AG09319 (cell line): Measurements from ENCODE around the gene TMEM181.

Source experiments
- DNase-seq: peaks from one replicate; pipeline ENCODE4 v3.0.0-alpha.2; 2010; ENCODE audit warnings: low read depth; ENCODE audit errors: extremely low read depth
- CTCF ChIP-seq: IDR thresholded peaks from 2 replicates; pipeline ENCODE4 v1.5.1; 2011; ENCODE audit warnings: low read depth, mild to moderate bottlenecking, inconsistent platforms, low read length, moderate library complexity

The TMEM181 gene

GRCh38 chr6:158528826-158529225, 31.1 kb upstream of the TMEM181 start:
- TF ChIP-seq CTCF = no peak
- DNase-seq = no peak

GRCh38 chr6:158529629-158530028, 30.3 kb upstream of the TMEM181 start:
- no peak for TF ChIP-seq CTCF
- DNase-seq = no peak

- TF ChIP-seq CTCF = no peak
- no peak for DNase-seq
Measured at GRCh38 chr6:158531566-158531965, 28.3 kb upstream of the TMEM181 start.

- no peak for TF ChIP-seq CTCF
- DNase-seq = no peak
Measured at GRCh38 chr6:158531970-158532369, 27.9 kb upstream of the TMEM181 start.

GRCh38 chr6:158536084-158536890, 23.6 kb upstream of the TMEM181 start:
- no peak for DNase-seq

GRCh38 chr6:158536891-158537798, 22.7 kb upstream of the TMEM181 start:
- no peak for TF ChIP-seq CTCF
- no peak for DNase-seq

More at GRCh38 chr6:158536084-158536890, 23.6 kb upstream of the TMEM181 start:
- TF ChIP-seq CTCF = no peak

- no peak for TF ChIP-seq CTCF
- DNase-seq = no peak
Measured at GRCh38 chr6:158538741-158539140, 21.1 kb upstream of the TMEM181 start.
